ENCODE measurements around the gene FXYD4.

FXYD4 gene

GRCh38 chr10:43347997-43348396 lies 23.4 kb upstream of the FXYD4 start:
- no peak for DNase-seq

GRCh38 chr10:43348511-43349312 lies 22.7 kb upstream of the FXYD4 start:
- DNase-seq, result peak; percentile 86

- DNase-seq, result no peak
Measured at GRCh38 chr10:43350156-43350555, 21.3 kb upstream of the FXYD4 start.

- DNase-seq, result no peak
Measured at GRCh38 chr10:43350686-43351085, 20.8 kb upstream of the FXYD4 start.

GRCh38 chr10:43351301-43351700 lies 20.1 kb upstream of the FXYD4 start:
- no peak for DNase-seq

GRCh38 chr10:43352951-43353350 lies 18.5 kb upstream of the FXYD4 start:
- no peak for DNase-seq

- no peak for DNase-seq
Measured at GRCh38 chr10:43353495-43354329, 17.7 kb upstream of the FXYD4 start.

GRCh38 chr10:43354330-43354635 lies 17.2 kb upstream of the FXYD4 start:
- DNase-seq, result no peak

GRCh38 chr10:43354879-43355380 lies 16.5 kb upstream of the FXYD4 start:
- no peak for DNase-seq

GRCh38 chr10:43355749-43356371 lies 15.6 kb upstream of the FXYD4 start:
- no peak for DNase-seq

- no peak for DNase-seq
Measured at GRCh38 chr10:43360086-43360485, 11.3 kb upstream of the FXYD4 start.

- DNase-seq, result no peak
Measured at GRCh38 chr10:43361547-43362190, 9.8 kb upstream of the FXYD4 start.

- peak; percentile 93 for DNase-seq
Measured at GRCh38 chr10:43362191-43362839, 9.1 kb upstream of the FXYD4 start.

- no peak for DNase-seq
Measured at GRCh38 chr10:43365001-43365400, 6.4 kb upstream of the FXYD4 start.

GRCh38 chr10:43369921-43370320 lies 1.5 kb upstream of the FXYD4 start:
- DNase-seq, result no peak

GRCh38 chr10:43370671-43371215 lies 693 bp upstream of the FXYD4 start:
- DNase-seq, result no peak

GRCh38 chr10:43372765-43373361 lies 1.4 kb downstream of the FXYD4 start:
- no peak for DNase-seq

- no peak for DNase-seq
Measured at GRCh38 chr10:43373461-43373860, 2.0 kb downstream of the FXYD4 start.

GRCh38 chr10:43374194-43374593 lies 2.8 kb downstream of the FXYD4 start:
- DNase-seq, result no peak

GRCh38 chr10:43375401-43376020 lies 4.1 kb downstream of the FXYD4 start:
- DNase-seq, result no peak

GRCh38 chr10:43376046-43376635 lies 4.7 kb downstream of the FXYD4 start:
- DNase-seq, result no peak

Measured in right forelimb (tissue), 1 donor.